AG09309 (cell line): ENCODE measurements around the gene BRINP3.

Experiments
- DNase-seq: peaks from one replicate; pipeline ENCODE4 v3.0.0-alpha.2; 2010; ENCODE audit warnings: low read depth
- H3K4me3 ChIP-seq: 2 replicates; pipeline ENCODE4 v1.5.1; 2011; ENCODE audit warnings: mild to moderate bottlenecking, low read depth, low read length, moderate library complexity; ENCODE audit not compliant: control insufficient read depth
- TF ChIP-seq, protein P1 (sequence below): IDR thresholded peaks from 2 replicates; pipeline ENCODE4 v1.5.1; 2011; ENCODE audit warnings: mild to moderate bottlenecking, low read depth, low read length, inconsistent platforms; ENCODE audit not compliant: insufficient read depth, control insufficient read depth; ENCODE audit errors: missing control alignments

BRINP3 gene

DNA sequence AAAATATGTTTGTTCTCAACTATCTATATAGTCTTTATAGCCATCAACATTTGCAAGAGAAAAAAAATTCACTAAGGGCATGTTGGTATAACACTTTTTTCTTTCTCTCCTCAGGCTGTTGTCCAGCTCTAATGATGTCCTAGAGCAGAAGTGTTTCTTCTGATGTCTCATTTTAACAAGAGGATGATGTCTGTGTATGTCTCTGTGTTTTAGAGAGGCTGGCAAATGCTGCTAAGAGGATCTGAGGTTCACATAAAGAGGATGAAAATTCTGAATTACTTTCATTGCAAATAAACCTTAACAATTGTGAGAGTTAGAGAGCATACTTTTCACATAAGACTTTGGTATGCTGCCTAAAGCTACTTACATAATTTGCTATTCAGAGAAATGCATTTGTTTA, 2.6 kb upstream of the BRINP3 start:
- no peak for DNase-seq
- no peak overlapping the region for H3K4me3 ChIP-seq
- TF ChIP-seq, protein P1, sequence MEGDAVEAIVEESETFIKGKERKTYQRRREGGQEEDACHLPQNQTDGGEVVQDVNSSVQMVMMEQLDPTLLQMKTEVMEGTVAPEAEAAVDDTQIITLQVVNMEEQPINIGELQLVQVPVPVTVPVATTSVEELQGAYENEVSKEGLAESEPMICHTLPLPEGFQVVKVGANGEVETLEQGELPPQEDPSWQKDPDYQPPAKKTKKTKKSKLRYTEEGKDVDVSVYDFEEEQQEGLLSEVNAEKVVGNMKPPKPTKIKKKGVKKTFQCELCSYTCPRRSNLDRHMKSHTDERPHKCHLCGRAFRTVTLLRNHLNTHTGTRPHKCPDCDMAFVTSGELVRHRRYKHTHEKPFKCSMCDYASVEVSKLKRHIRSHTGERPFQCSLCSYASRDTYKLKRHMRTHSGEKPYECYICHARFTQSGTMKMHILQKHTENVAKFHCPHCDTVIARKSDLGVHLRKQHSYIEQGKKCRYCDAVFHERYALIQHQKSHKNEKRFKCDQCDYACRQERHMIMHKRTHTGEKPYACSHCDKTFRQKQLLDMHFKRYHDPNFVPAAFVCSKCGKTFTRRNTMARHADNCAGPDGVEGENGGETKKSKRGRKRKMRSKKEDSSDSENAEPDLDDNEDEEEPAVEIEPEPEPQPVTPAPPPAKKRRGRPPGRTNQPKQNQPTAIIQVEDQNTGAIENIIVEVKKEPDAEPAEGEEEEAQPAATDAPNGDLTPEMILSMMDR, result no peak

DNA sequence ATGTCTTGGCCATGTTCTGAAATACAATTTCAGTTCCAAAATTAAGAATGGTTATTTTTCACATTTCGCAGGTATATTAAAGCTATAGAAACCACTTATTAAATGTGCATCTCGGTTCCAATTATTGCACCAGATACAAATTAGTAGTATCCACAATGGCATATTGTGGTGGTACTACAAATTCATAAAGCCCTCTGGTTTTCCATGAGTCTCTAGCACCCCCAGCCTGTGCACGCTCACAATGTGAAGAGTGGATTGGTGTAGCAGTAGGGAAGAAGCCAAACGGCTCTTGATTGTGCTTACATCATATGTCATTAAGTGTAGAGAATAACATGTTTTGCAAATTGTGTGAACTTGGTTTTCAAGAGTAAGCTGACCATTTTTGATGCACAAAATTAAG, 1.9 kb upstream of the BRINP3 start:
- no peak for DNase-seq
- no peak overlapping the region for H3K4me3 ChIP-seq
- TF ChIP-seq, protein P1, result no peak

DNA sequence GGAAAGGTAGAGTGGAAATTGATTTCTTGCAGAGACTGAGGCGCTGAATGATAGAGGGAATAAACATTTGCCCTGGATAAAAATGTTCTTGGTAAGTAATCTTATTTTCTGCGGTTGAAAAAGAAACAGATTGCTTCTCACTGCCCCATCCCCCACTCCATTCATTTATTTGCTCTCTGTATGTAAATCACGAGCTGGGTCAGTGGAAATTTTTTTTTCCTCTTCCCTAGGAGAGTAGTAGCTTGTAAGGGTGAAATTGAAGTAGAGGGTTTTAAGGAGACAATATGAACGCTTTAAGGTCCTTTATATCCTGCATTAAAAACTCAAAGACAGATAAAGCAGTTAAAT, 1.4 kb upstream of the BRINP3 start:
- TF ChIP-seq, protein P1, result no peak
- no peak for DNase-seq
- no peak overlapping the region for H3K4me3 ChIP-seq

DNA sequence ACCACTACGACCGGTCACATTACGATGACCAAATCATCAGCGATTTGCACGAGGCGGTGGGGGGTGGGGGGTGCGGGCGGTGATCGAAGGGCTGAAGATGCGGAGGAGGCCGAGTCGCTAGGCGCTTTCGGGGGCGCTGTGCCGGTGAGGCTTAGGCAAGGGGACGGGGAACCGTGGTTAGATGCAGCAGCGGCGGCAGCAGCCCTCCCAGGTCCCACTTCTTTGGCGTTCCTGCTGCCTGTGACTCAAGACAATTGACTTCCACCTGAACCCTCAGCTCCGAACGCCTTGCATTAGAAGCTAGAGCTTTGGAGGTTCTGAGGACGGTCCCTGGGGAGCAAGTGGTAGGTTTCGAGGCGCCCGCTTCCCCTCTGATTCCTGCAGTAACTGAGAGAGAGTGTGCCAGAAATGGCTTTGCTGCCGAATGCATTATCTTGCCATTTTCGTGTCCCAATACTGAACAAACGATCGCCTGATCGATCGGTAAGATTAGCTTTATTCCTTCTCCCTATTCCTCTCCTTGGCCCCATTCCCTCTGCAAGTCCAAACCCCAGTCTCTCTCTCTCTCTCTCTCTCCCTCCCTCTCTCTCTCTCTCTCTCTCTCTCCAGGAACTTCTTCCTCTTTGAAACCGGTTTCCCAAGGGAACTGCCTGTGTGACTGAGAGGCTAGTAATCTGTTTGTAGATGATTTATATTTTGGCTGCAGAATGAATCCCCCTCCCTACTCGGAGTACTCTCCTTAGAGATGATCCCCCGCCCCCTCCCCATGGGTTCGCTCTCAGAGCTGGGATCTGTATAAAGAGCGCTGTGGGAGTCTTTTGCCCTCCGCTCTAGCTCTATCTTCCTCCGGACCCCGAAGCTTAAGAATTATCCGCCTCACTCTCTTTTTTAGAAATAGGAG, 735 bp upstream of the BRINP3 start:
- H3K4me3 ChIP-seq, result no peak overlapping the region
- TF ChIP-seq, protein P1, result no peak
- DNase-seq, result no peak

DNA sequence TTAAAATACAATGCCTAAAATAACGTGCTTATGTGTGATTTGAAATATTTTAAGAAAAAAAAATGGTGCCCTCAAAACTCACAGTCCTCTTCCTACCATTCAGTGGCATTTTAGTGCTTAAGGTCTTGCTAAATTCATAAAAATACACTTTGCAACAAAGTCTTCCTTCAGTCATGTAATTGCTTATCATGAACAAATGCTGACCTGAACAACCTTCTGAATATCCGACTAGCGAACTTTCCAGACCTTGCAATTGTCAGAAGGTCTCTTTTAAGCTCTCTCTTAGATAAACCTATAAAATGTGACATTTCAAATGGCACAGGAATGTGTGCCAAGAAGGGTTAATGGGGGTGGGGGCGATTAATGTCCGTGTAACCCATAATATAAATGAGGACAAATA, 858 bp downstream of the BRINP3 start:
- DNase-seq, result no peak

DNA sequence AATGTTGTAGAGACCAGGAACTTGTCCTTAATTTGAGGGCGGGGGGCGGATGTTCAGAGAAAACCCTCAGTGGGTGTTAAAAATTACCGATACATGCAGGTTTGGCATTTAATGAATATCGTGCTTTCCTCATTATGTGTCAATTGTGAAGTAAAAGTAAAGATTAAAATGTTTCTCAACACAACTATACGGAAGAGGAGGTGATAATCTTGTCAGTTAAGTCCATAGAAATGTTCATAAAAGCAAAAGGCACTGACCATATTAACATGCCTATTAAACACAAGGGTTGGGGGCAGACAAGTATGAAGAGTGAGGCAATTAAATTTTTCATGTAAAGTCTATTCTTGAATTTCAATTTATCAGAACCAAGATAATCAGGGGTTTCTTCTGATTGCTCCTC, 1.3 kb downstream of the BRINP3 start:
- H3K4me3 ChIP-seq, result no peak overlapping the region
- TF ChIP-seq, protein P1, result no peak
- no peak for DNase-seq

More for the DNA sequence above, 858 bp downstream of the BRINP3 start:
- no peak overlapping the region for H3K4me3 ChIP-seq
- TF ChIP-seq, protein P1, result no peak
